HEK293 (cell line): ENCODE measurements around the gene SPESP1.

Source experiments
- HOXA7 ChIP-seq: sonication (generic); formaldehyde crosslinking; IDR thresholded peaks from 2 replicates; pipeline ENCODE4 v1.8.1; 2022; ENCODE audit warnings: missing genetic modification reagents, borderline replicate concordance
- REPIN1 ChIP-seq: fragments of 450-650 bp; formaldehyde crosslinking; IDR thresholded peaks from 2 replicates; pipeline ENCODE4 v1.5.1; 2017; ENCODE audit warnings: missing biosample characterization, missing genetic modification characterization, low read depth
- ZNF366 ChIP-seq: fragments of 450-650 bp; formaldehyde crosslinking; conservative IDR thresholded peaks from 2 replicates; pipeline ENCODE4 v1.5.1; 2016; ENCODE audit warnings: missing biosample characterization, missing genetic modification characterization
- ZNF416 ChIP-seq: fragments of 450-650 bp; formaldehyde crosslinking; IDR thresholded peaks from 2 replicates; pipeline ENCODE4 v1.5.1; 2016; ENCODE audit warnings: missing biosample characterization, missing genetic modification characterization
- ZNF792 ChIP-seq: fragments of 450-650 bp; formaldehyde crosslinking; IDR thresholded peaks from 2 replicates; pipeline ENCODE4 v1.5.1; 2016; ENCODE audit warnings: missing biosample characterization, missing genetic modification characterization
- TF ChIP-seq, protein P1 (sequence below): IDR thresholded peaks from 2 replicates; pipeline ENCODE4 v1.6.1; 2011; ENCODE audit warnings: mild to moderate bottlenecking, low read depth, low read length, borderline replicate concordance

GRCh38 chr15:68987676-68988075 lies 57.4 kb downstream of the SPESP1 start:
- TF ChIP-seq, protein P1, sequence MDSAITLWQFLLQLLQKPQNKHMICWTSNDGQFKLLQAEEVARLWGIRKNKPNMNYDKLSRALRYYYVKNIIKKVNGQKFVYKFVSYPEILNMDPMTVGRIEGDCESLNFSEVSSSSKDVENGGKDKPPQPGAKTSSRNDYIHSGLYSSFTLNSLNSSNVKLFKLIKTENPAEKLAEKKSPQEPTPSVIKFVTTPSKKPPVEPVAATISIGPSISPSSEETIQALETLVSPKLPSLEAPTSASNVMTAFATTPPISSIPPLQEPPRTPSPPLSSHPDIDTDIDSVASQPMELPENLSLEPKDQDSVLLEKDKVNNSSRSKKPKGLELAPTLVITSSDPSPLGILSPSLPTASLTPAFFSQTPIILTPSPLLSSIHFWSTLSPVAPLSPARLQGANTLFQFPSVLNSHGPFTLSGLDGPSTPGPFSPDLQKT, result no peak
- TF ChIP-seq HOXA7 (CRISPR knock-in tag) (no peak), ZNF792 (tag by site-specific recombination) (no peak), ZNF366 (tag by site-specific recombination) (no peak), REPIN1 (tag by site-specific recombination) (no peak), ZNF416 (tag by site-specific recombination) (no peak)
